ENCODE results near the gene TRPC4AP.

TRPC4AP gene

GRCh38 chr20:34995696-34996095 lies 96.9 kb downstream of the TRPC4AP start:
- H3K4me3 ChIP-seq (ENCODE audit: low read depth, low read length) = no peak overlapping the region
- TF ChIP-seq CTCF (IDR thresholded peaks at IDR 0.05; ENCODE audit: low read depth, low read length) = no peak

- H3K4me3 ChIP-seq (ENCODE audit: low read depth, low read length) = no peak overlapping the region
- TF ChIP-seq CTCF (IDR thresholded peaks at IDR 0.05; ENCODE audit: low read depth, low read length) = no peak
Observed at GRCh38 chr20:34995192-34995591, 97.4 kb downstream of the TRPC4AP start.

DNA sequence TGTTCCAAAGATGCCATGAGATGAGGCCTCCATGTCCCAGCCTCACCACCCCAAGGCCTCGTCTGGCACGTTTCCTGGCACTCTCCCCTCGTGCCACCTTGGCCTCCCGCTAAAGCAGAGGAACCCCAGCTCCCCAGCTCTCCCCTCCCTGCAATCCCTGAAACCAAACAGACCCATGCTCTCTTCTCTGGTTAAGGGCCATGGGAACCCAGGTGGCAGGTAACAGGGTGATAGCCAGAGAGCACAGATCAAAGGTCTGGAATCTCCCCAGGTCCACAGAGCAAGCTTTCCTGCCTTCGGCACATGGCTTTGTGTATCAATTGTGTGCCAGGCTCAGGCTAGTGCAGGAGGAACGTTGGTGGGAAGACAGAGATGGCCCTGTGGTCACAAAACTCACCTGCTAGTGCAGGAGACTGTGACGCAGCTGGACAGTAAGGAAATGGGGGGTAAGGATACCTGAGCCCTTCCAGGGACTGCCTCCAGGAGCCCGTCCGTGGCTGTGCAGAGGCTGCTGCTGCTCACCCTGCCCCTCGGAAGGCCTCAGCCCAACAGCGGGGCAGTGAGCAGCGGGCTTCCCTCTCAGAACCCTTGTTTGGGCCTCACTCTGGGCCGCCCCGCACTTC lies 98.0 kb downstream of the TRPC4AP start:
- H3K4me3 ChIP-seq (ENCODE audit: low read depth, low read length) = no peak overlapping the region
- TF ChIP-seq CTCF (IDR thresholded peaks at IDR 0.05; ENCODE audit: low read depth, low read length) = no peak

DNA sequence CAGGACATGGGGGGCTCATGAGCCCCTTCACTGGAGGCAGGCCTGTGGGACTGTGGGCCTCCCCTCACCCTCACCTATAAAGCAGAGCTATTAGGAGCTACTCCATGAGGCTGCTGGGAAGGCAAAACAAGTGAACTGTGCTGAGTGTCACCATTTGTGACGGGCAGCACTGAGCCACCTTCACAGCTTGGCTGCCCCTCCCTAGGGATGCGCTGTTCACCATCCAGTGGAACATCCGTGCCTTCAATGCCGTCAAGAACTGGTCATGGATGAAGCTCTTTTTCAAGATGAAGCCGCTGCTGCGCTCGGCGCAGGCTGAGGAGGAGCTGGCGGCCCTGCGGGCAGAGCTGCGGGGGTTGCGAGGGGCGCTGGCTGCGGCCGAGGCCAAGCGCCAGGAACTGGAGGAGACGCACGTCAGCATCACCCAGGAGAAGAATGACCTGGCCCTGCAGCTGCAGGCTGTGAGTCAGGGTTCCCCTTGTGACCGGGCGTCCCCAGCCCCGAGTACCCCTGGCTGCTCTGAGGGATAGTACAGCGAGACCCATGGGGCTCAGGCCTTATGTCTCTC lies 98.6 kb downstream of the TRPC4AP start:
- TF ChIP-seq CTCF (IDR thresholded peaks at IDR 0.05; ENCODE audit: low read depth, low read length) = no peak
- H3K4me3 ChIP-seq (ENCODE audit: low read depth, low read length) = no peak overlapping the region

- TF ChIP-seq CTCF (IDR thresholded peaks at IDR 0.05; ENCODE audit: low read depth, low read length) = no peak
- no peak overlapping the region for H3K4me3 ChIP-seq (ENCODE audit: low read depth, low read length)
Observed at GRCh38 chr20:34992751-34993417, 99.7 kb downstream of the TRPC4AP start.

DNA sequence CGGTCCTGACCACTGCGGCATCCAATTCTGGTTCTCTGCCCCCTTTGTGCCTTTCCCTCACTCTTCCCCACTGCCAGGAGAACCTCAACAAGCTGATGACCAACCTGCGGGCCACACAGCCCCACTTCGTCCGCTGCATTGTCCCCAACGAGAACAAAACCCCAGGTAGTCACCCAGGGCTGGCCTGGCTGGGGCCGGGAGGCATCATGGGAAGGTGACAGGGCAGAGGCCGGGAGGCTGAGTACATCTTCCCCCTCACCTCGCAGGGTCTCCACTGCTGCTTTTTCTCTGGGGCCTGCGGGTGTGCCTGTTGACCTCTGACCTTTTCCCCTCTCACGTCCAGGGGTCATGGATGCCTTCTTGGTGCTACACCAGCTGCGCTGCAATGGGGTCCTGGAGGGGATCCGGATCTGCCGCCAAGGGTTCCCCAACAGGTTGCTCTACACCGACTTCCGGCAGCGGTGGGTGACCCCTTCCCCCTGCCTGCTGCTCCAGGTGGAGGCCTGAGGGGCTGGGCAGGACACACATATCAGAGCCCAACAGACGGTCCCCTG lies 101.9 kb downstream of the TRPC4AP start:
- H3K4me3 ChIP-seq (ENCODE audit: low read depth, low read length) = no peak overlapping the region
- TF ChIP-seq CTCF (IDR thresholded peaks at IDR 0.05; ENCODE audit: low read depth, low read length) = no peak

DNA sequence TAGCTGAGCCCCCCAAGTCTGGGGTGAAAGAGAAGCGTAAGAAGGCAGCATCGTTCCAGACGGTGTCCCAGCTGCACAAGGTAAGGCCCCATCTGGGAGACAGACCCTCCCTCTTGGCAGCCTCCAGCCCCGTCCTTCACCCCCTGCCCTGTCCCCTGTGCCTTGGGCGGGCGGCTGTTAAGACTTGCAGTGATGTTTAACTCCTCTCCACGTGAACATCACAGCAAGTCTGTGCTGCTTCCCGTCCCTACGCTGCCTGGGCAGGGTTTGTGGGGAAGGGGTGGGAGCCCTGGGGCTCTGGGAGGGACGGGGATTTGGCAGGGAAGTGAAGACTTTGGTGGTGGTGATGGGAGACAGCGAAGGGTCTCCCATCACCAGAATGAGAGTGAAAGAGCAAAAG lies 102.4 kb downstream of the TRPC4AP start:
- TF ChIP-seq CTCF (IDR thresholded peaks at IDR 0.05; ENCODE audit: low read depth, low read length) = no peak
- H3K4me3 ChIP-seq (ENCODE audit: low read depth, low read length) = no peak overlapping the region
